Right lung (tissue), 5 donors: ENCODE results near the gene LPP. TPM values are rescaled to one million over a fixed set of nuclear protein-coding genes. Genes with fewer than 3 reads are reported as not detected.

ENCODE experiments used
- DNase-seq, 2 donors: peaks; one replicate each; pipeline ENCODE4 v3.0.0-alpha.2; 2013
- polyA plus RNA-seq, 5 donors: library from polyadenylated mRNA; unstranded; fragments of 120-200 nt; gene quantifications; one replicate each; pipeline versions ENCODE4 v1.2.1 to v1.2.3, GENCODE V29; 2013; ENCODE audit warnings: inconsistent platforms in 1 of 5, low replicate concordance in 1 of 5; ENCODE audit not compliant: insufficient read length in 5 of 5, insufficient read depth in 1 of 5

The LPP gene
- polyA plus RNA-seq, 5 donors = 14.9 to 27.2 (median 23.3) TPM

GRCh38 chr3:188509316-188509715, 355.4 kb downstream of the LPP start:
- no peak for DNase-seq

- DNase-seq = no peak
Measured at GRCh38 chr3:188510366-188510765, 356.4 kb downstream of the LPP start.

- no peak for DNase-seq
Measured at GRCh38 chr3:188513662-188514328, 359.8 kb downstream of the LPP start.

GRCh38 chr3:188516515-188516914, 362.6 kb downstream of the LPP start:
- DNase-seq = no peak

GRCh38 chr3:188518416-188518815, 364.5 kb downstream of the LPP start:
- no peak for DNase-seq

GRCh38 chr3:188518835-188519452, 365.0 kb downstream of the LPP start:
- no peak for DNase-seq

GRCh38 chr3:188520466-188520865, 366.5 kb downstream of the LPP start:
- no peak for DNase-seq

GRCh38 chr3:188522115-188522514, 368.2 kb downstream of the LPP start:
- DNase-seq = no peak

- no peak for DNase-seq
Measured at GRCh38 chr3:188523291-188523690, 369.3 kb downstream of the LPP start.

- no peak for DNase-seq
Measured at GRCh38 chr3:188524052-188524451, 370.1 kb downstream of the LPP start.

- peak in 1 of 2 donors; percentile 5 for DNase-seq
Measured at GRCh38 chr3:188526057-188526456, 372.1 kb downstream of the LPP start.

- no peak for DNase-seq
Measured at GRCh38 chr3:188527389-188527788, 373.4 kb downstream of the LPP start.

- DNase-seq = no peak
Measured at GRCh38 chr3:188528396-188528795, 374.4 kb downstream of the LPP start.

- no peak for DNase-seq
Measured at GRCh38 chr3:188529228-188529627, 375.3 kb downstream of the LPP start.

GRCh38 chr3:188530226-188530625, 376.3 kb downstream of the LPP start:
- DNase-seq = no peak

- DNase-seq = no peak
Measured at GRCh38 chr3:188531210-188531609, 377.3 kb downstream of the LPP start.

GRCh38 chr3:188533172-188533571, 379.2 kb downstream of the LPP start:
- no peak for DNase-seq

- no peak for DNase-seq
Measured at GRCh38 chr3:188533612-188534357, 379.8 kb downstream of the LPP start.

GRCh38 chr3:188534633-188535032, 380.7 kb downstream of the LPP start:
- DNase-seq = no peak

- no peak for DNase-seq
Measured at GRCh38 chr3:188537606-188538005, 383.6 kb downstream of the LPP start.

- no peak for DNase-seq
Measured at GRCh38 chr3:188539037-188539436, 385.1 kb downstream of the LPP start.

- no peak for DNase-seq
Measured at GRCh38 chr3:188539631-188540194, 385.8 kb downstream of the LPP start.

GRCh38 chr3:188542196-188542595, 388.2 kb downstream of the LPP start:
- no peak for DNase-seq
